CD14-positive monocyte (primary cell): ENCODE data around the gene ACOT11. TPM values are rescaled to one million over a fixed set of nuclear protein-coding genes. Genes with fewer than 3 reads are reported as not detected.

Source experiments
- DNase-seq, 3 donors: peaks; one replicate each; pipeline ENCODE4 v3.0.0-alpha.2; 2011 to 2022
- H2AFZ ChIP-seq: 2 replicates; pipeline ENCODE4 v1.6.0; 2012; ENCODE audit warnings: mild to moderate bottlenecking, low read depth, low read length, inconsistent platforms; ENCODE audit not compliant: insufficient read depth, poor library complexity, severe bottlenecking
- H3K27ac ChIP-seq, 2 donors: 1 replicate in 1 of 2; 2 replicates in 1 of 2; pipeline ENCODE4 v1.5.1; 2012 to 2013; ENCODE audit warnings: low read length in 2 of 2, control low read depth in 1 of 2, inconsistent platforms in 1 of 2, low read depth in 1 of 2, mild to moderate bottlenecking in 1 of 2
- H3K27me3 ChIP-seq, 2 donors: one replicate each; pipeline versions ENCODE4 v1.6.0 to v1.6.1; 2011 to 2013; ENCODE audit warnings: low read length in 2 of 2; ENCODE audit not compliant: control insufficient read depth in 2 of 2, insufficient read depth in 2 of 2
- H3K36me3 ChIP-seq, 2 donors: replicated peaks in 1 of 2; 1 replicate in 1 of 2; 2 replicates in 1 of 2; pipeline versions ENCODE4 v1.5.1 to v1.6.1; 2012 to 2013; ENCODE audit warnings: low read length in 2 of 2, control low read depth in 1 of 2, inconsistent platforms in 1 of 2, mild to moderate bottlenecking in 1 of 2; ENCODE audit not compliant: insufficient read depth in 2 of 2, control insufficient read depth in 1 of 2
- H3K4me1 ChIP-seq, 2 donors: 1 replicate in 1 of 2; 2 replicates in 1 of 2; pipeline versions ENCODE4 v1.5.1 to v1.6.1; 2012 to 2013; ENCODE audit warnings: low read length in 2 of 2, control low read depth in 1 of 2, inconsistent platforms in 1 of 2, mild to moderate bottlenecking in 1 of 2, moderate library complexity in 1 of 2; ENCODE audit not compliant: insufficient read depth in 2 of 2, control insufficient read depth in 1 of 2
- H3K4me2 ChIP-seq: replicated peaks from 2 replicates; pipeline ENCODE3; 2012; ENCODE audit warnings: low read length, moderate library complexity, mild to moderate bottlenecking; ENCODE audit not compliant: poor library complexity, severe bottlenecking; ENCODE audit errors: extremely low read depth
- H3K4me3 ChIP-seq, 3 experiments: fragments of 200-600 bp in 1 of 3; sonication (generic) in 1 of 3; replicated peaks in 1 of 3; 1 replicate in 2 of 3; 2 replicates in 1 of 3; pipeline ENCODE4 v1.5.1; 2011 to 2013; ENCODE audit warnings: low read length in 3 of 3, mild to moderate bottlenecking in 3 of 3, control low read depth in 2 of 3, low read depth in 2 of 3, inconsistent platforms in 1 of 3, moderate library complexity in 1 of 3
- H3K79me2 ChIP-seq: 2 replicates; pipeline ENCODE4 v1.6.0; 2012; ENCODE audit warnings: mild to moderate bottlenecking, control low read depth, inconsistent platforms, low read length, moderate library complexity; ENCODE audit not compliant: insufficient read depth
- H3K9ac ChIP-seq: 2 replicates; pipeline ENCODE4 v1.6.0; 2017; ENCODE audit warnings: low read length, mild to moderate bottlenecking; ENCODE audit not compliant: insufficient read depth, poor library complexity, severe bottlenecking
- H3K9me3 ChIP-seq, 2 donors: replicated peaks in 1 of 2; 1 replicate in 1 of 2; 2 replicates in 1 of 2; pipeline versions ENCODE4 v1.5.1 to v1.6.1; 2012 to 2013; ENCODE audit warnings: low read length in 2 of 2, control low read depth in 1 of 2; ENCODE audit not compliant: control insufficient read depth in 1 of 2, insufficient read depth in 1 of 2
- H4K20me1 ChIP-seq: 2 replicates; pipeline ENCODE4 v1.6.0; 2012; ENCODE audit warnings: mild to moderate bottlenecking, low read length, control low read depth, moderate library complexity; ENCODE audit not compliant: insufficient read depth
- H3K27ac Mint-ChIP-seq, 7 donors: one replicate each; pipeline ENCODE4 v1.8.0; 2020; ENCODE audit warnings: mild to moderate bottlenecking in 7 of 7, mixed read lengths in 7 of 7, moderate library complexity in 6 of 7, inconsistent platforms in 2 of 7
- H3K27me3 Mint-ChIP-seq, 3 donors: one replicate each; pipeline ENCODE4 v1.8.0; 2021 to 2022; ENCODE audit warnings: low read depth in 3 of 3, mild to moderate bottlenecking in 3 of 3, mixed read lengths in 3 of 3, moderate library complexity in 3 of 3, inconsistent platforms in 1 of 3
- H3K36me3 Mint-ChIP-seq, 2 donors: one replicate each; pipeline ENCODE4 v1.8.0; 2020; ENCODE audit warnings: mixed read lengths in 2 of 2, inconsistent platforms in 1 of 2, mild to moderate bottlenecking in 1 of 2
- H3K4me1 Mint-ChIP-seq: one replicate; pipeline ENCODE4 v1.8.0; 2020; ENCODE audit warnings: mild to moderate bottlenecking, mixed read lengths
- H3K4me3 Mint-ChIP-seq, 2 donors: one replicate each; pipeline ENCODE4 v1.8.0; 2020; ENCODE audit warnings: mild to moderate bottlenecking in 2 of 2, mixed read lengths in 2 of 2, moderate library complexity in 1 of 2
- H3K9me3 Mint-ChIP-seq, 7 donors: one replicate each; pipeline ENCODE4 v1.8.0; 2020 to 2022; ENCODE audit warnings: mixed read lengths in 7 of 7, mild to moderate bottlenecking in 6 of 7, moderate library complexity in 6 of 7, inconsistent platforms in 2 of 7
- CTCF ChIP-seq: fragments of 200-600 bp; IDR thresholded peaks from one replicate; pipeline ENCODE4 v1.8.0; 2022; ENCODE audit warnings: antibody characterized with exemption, mild to moderate bottlenecking
- WGBS: methylation state at CpG from one replicate; pipeline ENCODE4 v1.1.5; 2013; ENCODE audit warnings: missing lambda C conversion rate; ENCODE audit not compliant: insufficient coverage; 5-methylcytosine and 5-hydroxymethylcytosine counted together
- intact Hi-C, 2 donors: fragments of 100-400 bp; cut with micrococcal nuclease; formaldehyde crosslinking; loops; one replicate each; pipeline versions ENCODE4 v1.15.0 to v1.15.1; 2023
- polyA plus RNA-seq, 3 donors: library from polyadenylated mRNA; depleted of rRNA in 1 of 3; unstranded in 2 of 3; stranded (reverse) in 1 of 3; fragments of 300-500 nt in 2 of 3; fragments of >200 nt in 1 of 3; fragmentation: Illumina TruSeq in 2 of 3; gene quantifications; 1 replicate in 2 of 3; 2 replicates in 1 of 3; pipeline ENCODE4 v1.2.3, GENCODE V29; 2012 to 2021

The ACOT11 gene
- polyA plus RNA-seq, 3 donors: 0.18 to 2.1 (median 0.79) TPM

- 100% methylated on average over 2 of the region's 7 CpGs for WGBS
- Histone ChIP-seq H3K79me2 (no peaks in the 10 kb centered on the region), H3K36me3 (no peaks in the 10 kb centered on the region), H3K27me3 (no peaks in the 10 kb centered on the region), H3K9ac (no peak overlapping the region), H4K20me1 (no peaks in the 10 kb centered on the region), H3K4me3 (no peak overlapping the region), H3K4me2 (no peak overlapping the region), H3K4me1 (peaks cover 0 to 8% of the 10 kb centered on the region in 2 donors), H3K27ac (no peak overlapping the region), H2AFZ (no peak overlapping the region), H3K9me3 (peaks cover 0 to 5% of the 10 kb centered on the region in 2 donors)
- intact Hi-C loops: no loop called here
- no peak for DNase-seq
- H3K36me3 Mint-ChIP-seq: peaks cover 4 to 21% of the 10 kb centered on the region in 2 donors
- H3K4me1 Mint-ChIP-seq: peaks cover 11% of the 10 kb centered on the region
- no peak overlapping the region for H3K4me3 Mint-ChIP-seq
- H3K27ac Mint-ChIP-seq: no peak overlapping the region
- TF ChIP-seq CTCF: no peak
- H3K9me3 Mint-ChIP-seq: peaks cover 0 to 13% (median 5%) of the 10 kb centered on the region in 7 donors
- peaks cover 0 to 3% (median 0%) of the 10 kb centered on the region in 3 donors for H3K27me3 Mint-ChIP-seq
Observed at GRCh38 chr1:54558434-54559030, 10.5 kb downstream of the ACOT11 start.

- no peaks in the 10 kb centered on the region for H3K27me3 ChIP-seq
- no peaks in the 10 kb centered on the region for H3K36me3 ChIP-seq
- H3K9ac ChIP-seq: no peak overlapping the region
- no peaks in the 10 kb centered on the region for H4K20me1 ChIP-seq
- DNase-seq: no peak
- 83% methylated on average over 2 of the region's 9 CpGs for WGBS
- peaks cover 0 to 8% of the 10 kb centered on the region in 2 donors for H3K4me1 ChIP-seq
- no peaks in the 10 kb centered on the region for H3K79me2 ChIP-seq
- H3K36me3 Mint-ChIP-seq: peaks cover 4 to 18% of the 10 kb centered on the region in 2 donors
- H3K4me3 Mint-ChIP-seq: no peak overlapping the region
- H3K9me3 Mint-ChIP-seq: peaks cover 0 to 13% (median 5%) of the 10 kb centered on the region in 7 donors
- H3K9me3 ChIP-seq: peaks cover 0 to 5% of the 10 kb centered on the region in 2 donors
- H3K4me2 ChIP-seq: no peak overlapping the region
- H3K27ac ChIP-seq: no peak overlapping the region
- H3K4me3 ChIP-seq: no peak overlapping the region
- no peak overlapping the region for H2AFZ ChIP-seq
- peaks cover 0 to 3% (median 0%) of the 10 kb centered on the region in 3 donors for H3K27me3 Mint-ChIP-seq
- no peak overlapping the region for H3K27ac Mint-ChIP-seq
- intact Hi-C loops: no loop called here
- no peak for TF ChIP-seq CTCF
- peaks cover 11% of the 10 kb centered on the region for H3K4me1 Mint-ChIP-seq
Observed at GRCh38 chr1:54559111-54559548, 11.1 kb downstream of the ACOT11 start.
